NCI-H2196 (cell line): ENCODE measurements around the gene EFNB2.

ENCODE experiments used
- DNase-seq: peaks from one replicate; lab custom pipeline; 2025; ENCODE audit not compliant: unreplicated experiment; lab: John Stamatoyannopoulos, UW

The EFNB2 gene

GRCh38 chr13:106455777-106456176 lies 79.7 kb downstream of the EFNB2 start:
- no peak for DNase-seq

- no peak for DNase-seq
Observed at GRCh38 chr13:106455190-106455589, 80.3 kb downstream of the EFNB2 start.

- DNase-seq, result no peak
Observed at GRCh38 chr13:106453101-106453500, 82.4 kb downstream of the EFNB2 start.

GRCh38 chr13:106450991-106451390 lies 84.5 kb downstream of the EFNB2 start:
- DNase-seq, result no peak

GRCh38 chr13:106449096-106449495 lies 86.4 kb downstream of the EFNB2 start:
- DNase-seq, result no peak

GRCh38 chr13:106445996-106446395 lies 89.5 kb downstream of the EFNB2 start:
- DNase-seq, result no peak

- no peak for DNase-seq
Observed at GRCh38 chr13:106443607-106444322, 91.7 kb downstream of the EFNB2 start.

GRCh38 chr13:106440866-106441265 lies 94.6 kb downstream of the EFNB2 start:
- DNase-seq, result no peak
